HepG2 (cell line): Measurements from ENCODE around the gene SLC2A10. TPM values are rescaled to one million over a fixed set of nuclear protein-coding genes. Genes with fewer than 3 reads are reported as not detected.

Source experiments
- BORCS8-MEF2B ChIP-seq: sonication (generic); formaldehyde crosslinking; IDR thresholded peaks from 2 replicates; pipeline ENCODE4 v1.8.0; 2022; ENCODE audit warnings: mild to moderate bottlenecking, missing genetic modification reagents
- KDM2A ChIP-seq: sonication (generic); formaldehyde crosslinking; IDR thresholded peaks from 2 replicates; pipeline ENCODE4 v1.4.0; 2020; ENCODE audit warnings: low read depth, missing genetic modification reagents, borderline replicate concordance
- MIER3 ChIP-seq: IDR thresholded peaks from 2 replicates; pipeline ENCODE4 v1.6.1; 2016; ENCODE audit warnings: missing compliant biosample characterization, borderline replicate concordance
- NFATC3 ChIP-seq: sonication (generic); formaldehyde crosslinking; IDR thresholded peaks from 2 replicates; pipeline ENCODE4 v1.5.1; 2020; ENCODE audit warnings: mild to moderate bottlenecking, missing genetic modification reagents
- RAD51 ChIP-seq: fragments of 450-650 bp; IDR thresholded peaks from 2 replicates; pipeline ENCODE4 v1.6.1; 2016; ENCODE audit warnings: borderline replicate concordance
- SATB2 ChIP-seq: sonication (generic); formaldehyde crosslinking; IDR thresholded peaks from 2 replicates; pipeline ENCODE4 v1.5.0; 2020; ENCODE audit warnings: missing genetic modification reagents
- SNAPC2 ChIP-seq: sonication (generic); formaldehyde crosslinking; IDR thresholded peaks from 2 replicates; pipeline ENCODE4 v1.8.1; 2022; ENCODE audit warnings: mild to moderate bottlenecking, missing genetic modification reagents
- SRY ChIP-seq: sonication (generic); formaldehyde crosslinking; IDR thresholded peaks from 2 replicates; pipeline ENCODE4 v1.8.0; 2022; ENCODE audit warnings: mild to moderate bottlenecking, missing genetic modification reagents
- TBX3 ChIP-seq: fragments of 450-650 bp; IDR thresholded peaks from 2 replicates; pipeline ENCODE4 v1.6.1; 2017; ENCODE audit warnings: antibody characterized with exemption, mild to moderate bottlenecking, inconsistent platforms, borderline replicate concordance
- TEAD2 ChIP-seq: sonication (generic); formaldehyde crosslinking; IDR thresholded peaks from 2 replicates; pipeline ENCODE4 v1.9.0; 2021; ENCODE audit warnings: missing genetic modification reagents
- ZFP62 ChIP-seq: sonication (generic); formaldehyde crosslinking; IDR thresholded peaks from 2 replicates; pipeline ENCODE4 v1.4.0; 2020; ENCODE audit warnings: missing genetic modification reagents
- ZFYVE20 ChIP-seq: sonication (generic); formaldehyde crosslinking; IDR thresholded peaks from 2 replicates; pipeline ENCODE4 v1.8.0; 2023; ENCODE audit warnings: low read depth, mild to moderate bottlenecking, moderate library complexity, missing genetic modification reagents, borderline replicate concordance
- ZNF382 ChIP-seq: sonication (generic); formaldehyde crosslinking; IDR thresholded peaks from 2 replicates; pipeline ENCODE4 v1.5.0; 2020; ENCODE audit warnings: missing genetic modification reagents, mild to moderate bottlenecking, borderline replicate concordance
- ZNF556 ChIP-seq: sonication (generic); formaldehyde crosslinking; IDR thresholded peaks from 2 replicates; pipeline ENCODE4 v1.4.0; 2020; ENCODE audit warnings: mild to moderate bottlenecking, missing genetic modification reagents, borderline replicate concordance
- ZNF674 ChIP-seq: sonication (generic); formaldehyde crosslinking; IDR thresholded peaks from 2 replicates; pipeline ENCODE4 v1.5.0; 2020; ENCODE audit warnings: low read depth, mild to moderate bottlenecking, missing genetic modification reagents
- polyA plus RNA-seq, 8 experiments: library from polyadenylated mRNA; depleted of rRNA in 3 of 8; stranded (reverse) in 7 of 8; unstranded in 1 of 8; fragments of >200 nt; fragmentation: Illumina TruSeq in 4 of 8; extraction: Trizol in 4 of 8; gene quantifications; 2 replicates each; pipeline versions ENCODE4 v1.2.1 to v1.2.3, GENCODE V29; 2011 to 2016; ENCODE audit warnings: low read depth in 4 of 8, missing spikeins in 1 of 8, mixed read lengths in 1 of 8; ENCODE audit not compliant: insufficient read depth in 1 of 8
- total RNA-seq, 5 experiments: library from RNA; depleted of rRNA; stranded (reverse); fragments of >200 nt; fragmentation: Illumina TruSeq; extraction: Trizol; gene quantifications; 2 replicates each; pipeline ENCODE4 v1.2.3, GENCODE V29; 2016; ENCODE audit warnings: low read depth in 1 of 5
- TF ChIP-seq, protein P1 (sequence below): sonication (generic); formaldehyde crosslinking; IDR thresholded peaks from 2 replicates; pipeline ENCODE4 v1.4.0; 2020; ENCODE audit warnings: mild to moderate bottlenecking, missing genetic modification reagents
- TF ChIP-seq, protein P2 (sequence below): sonication (generic); formaldehyde crosslinking; conservative IDR thresholded peaks from 2 replicates; pipeline ENCODE4 v1.8.0; 2022; ENCODE audit warnings: missing genetic modification reagents
- TF ChIP-seq, protein P3 (sequence below): sonication (generic); formaldehyde crosslinking; IDR thresholded peaks from 2 replicates; pipeline ENCODE4 v1.5.0; 2020; ENCODE audit warnings: mild to moderate bottlenecking, missing genetic modification reagents

Gene SLC2A10
- total and polyA plus RNA-seq, 2 of the 13 experiments (the other 11 are each of a cell fraction or from before 2014, with no cell fraction given): 16.0 to 18.4 TPM

DNA sequence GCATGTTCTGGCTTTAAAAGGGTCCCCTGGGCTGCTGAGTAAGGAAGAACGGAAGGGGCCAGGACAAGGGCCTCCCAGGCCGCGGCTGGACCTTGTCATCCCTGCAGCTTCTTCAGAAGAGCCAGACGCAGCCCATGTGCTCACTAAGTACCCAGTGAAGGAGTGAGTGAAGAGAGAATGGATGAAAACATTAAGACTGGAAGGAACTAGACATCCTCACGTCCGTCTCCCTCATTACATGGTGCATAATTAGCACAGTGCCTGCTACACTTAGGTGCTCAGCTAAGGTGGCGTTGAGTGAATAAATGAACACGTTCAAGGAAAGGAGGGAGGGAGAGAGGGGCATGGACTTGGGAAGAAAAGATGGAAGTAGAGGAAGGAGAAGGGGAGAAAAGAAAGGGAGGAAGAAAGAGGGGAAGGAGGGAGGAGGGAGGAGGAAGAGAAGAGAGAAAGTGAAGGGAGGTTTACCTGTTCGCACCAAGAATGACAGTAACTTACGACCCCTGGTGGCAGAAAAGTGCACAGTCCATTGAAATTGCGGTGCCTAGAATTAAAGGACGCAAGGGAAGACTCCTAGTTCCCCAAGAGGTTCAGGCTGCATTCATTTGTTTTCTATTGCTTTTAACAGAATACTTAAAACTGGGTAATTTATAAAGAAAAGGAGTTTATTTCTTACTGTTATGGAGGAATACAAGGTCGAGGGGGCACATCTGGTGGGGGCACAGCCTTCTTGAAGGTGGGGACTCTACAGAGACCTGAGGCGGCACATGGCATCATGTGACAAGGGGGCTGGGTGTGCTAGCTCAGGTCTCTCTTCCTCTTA lies 28.2 kb upstream of the SLC2A10 start (continued):
- TF ChIP-seq, protein P1, sequence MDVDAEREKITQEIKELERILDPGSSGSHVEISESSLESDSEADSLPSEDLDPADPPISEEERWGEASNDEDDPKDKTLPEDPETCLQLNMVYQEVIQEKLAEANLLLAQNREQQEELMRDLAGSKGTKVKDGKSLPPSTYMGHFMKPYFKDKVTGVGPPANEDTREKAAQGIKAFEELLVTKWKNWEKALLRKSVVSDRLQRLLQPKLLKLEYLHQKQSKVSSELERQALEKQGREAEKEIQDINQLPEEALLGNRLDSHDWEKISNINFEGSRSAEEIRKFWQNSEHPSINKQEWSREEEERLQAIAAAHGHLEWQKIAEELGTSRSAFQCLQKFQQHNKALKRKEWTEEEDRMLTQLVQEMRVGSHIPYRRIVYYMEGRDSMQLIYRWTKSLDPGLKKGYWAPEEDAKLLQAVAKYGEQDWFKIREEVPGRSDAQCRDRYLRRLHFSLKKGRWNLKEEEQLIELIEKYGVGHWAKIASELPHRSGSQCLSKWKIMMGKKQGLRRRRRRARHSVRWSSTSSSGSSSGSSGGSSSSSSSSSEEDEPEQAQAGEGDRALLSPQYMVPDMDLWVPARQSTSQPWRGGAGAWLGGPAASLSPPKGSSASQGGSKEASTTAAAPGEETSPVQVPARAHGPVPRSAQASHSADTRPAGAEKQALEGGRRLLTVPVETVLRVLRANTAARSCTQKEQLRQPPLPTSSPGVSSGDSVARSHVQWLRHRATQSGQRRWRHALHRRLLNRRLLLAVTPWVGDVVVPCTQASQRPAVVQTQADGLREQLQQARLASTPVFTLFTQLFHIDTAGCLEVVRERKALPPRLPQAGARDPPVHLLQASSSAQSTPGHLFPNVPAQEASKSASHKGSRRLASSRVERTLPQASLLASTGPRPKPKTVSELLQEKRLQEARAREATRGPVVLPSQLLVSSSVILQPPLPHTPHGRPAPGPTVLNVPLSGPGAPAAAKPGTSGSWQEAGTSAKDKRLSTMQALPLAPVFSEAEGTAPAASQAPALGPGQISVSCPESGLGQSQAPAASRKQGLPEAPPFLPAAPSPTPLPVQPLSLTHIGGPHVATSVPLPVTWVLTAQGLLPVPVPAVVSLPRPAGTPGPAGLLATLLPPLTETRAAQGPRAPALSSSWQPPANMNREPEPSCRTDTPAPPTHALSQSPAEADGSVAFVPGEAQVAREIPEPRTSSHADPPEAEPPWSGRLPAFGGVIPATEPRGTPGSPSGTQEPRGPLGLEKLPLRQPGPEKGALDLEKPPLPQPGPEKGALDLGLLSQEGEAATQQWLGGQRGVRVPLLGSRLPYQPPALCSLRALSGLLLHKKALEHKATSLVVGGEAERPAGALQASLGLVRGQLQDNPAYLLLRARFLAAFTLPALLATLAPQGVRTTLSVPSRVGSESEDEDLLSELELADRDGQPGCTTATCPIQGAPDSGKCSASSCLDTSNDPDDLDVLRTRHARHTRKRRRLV (CRISPR knock-in tag): no peak
- TF ChIP-seq SNAPC2 (CRISPR knock-in tag) (peak; percentile 41; the same call in 1 of the 2 replicates), SATB2 (CRISPR knock-in tag) (no peak), ZFYVE20 (CRISPR knock-in tag) (no peak), KDM2A (0 out of 2 replicates have a peak, but pooled peaks have one; percentile 20), ZFP62 (no peak), BORCS8-MEF2B (CRISPR knock-in tag) (0 out of 2 replicates have a peak, but pooled peaks have one; percentile 20), NFATC3 (no peak), ZNF382 (CRISPR knock-in tag) (no peak), MIER3 (CRISPR knock-in tag) (peak; percentile 56; the same call in 1 of the 2 replicates), SRY (CRISPR knock-in tag) (no peak), RAD51 (no peak), ZNF674 (CRISPR knock-in tag) (no peak), ZNF556 (CRISPR knock-in tag) (0 out of 2 replicates have a peak, but pooled peaks have one; percentile 84), TEAD2 (CRISPR knock-in tag) (no peak), TBX3 (0 out of 2 replicates have a peak, but pooled peaks have one; percentile 46)
- TF ChIP-seq, protein P2, sequence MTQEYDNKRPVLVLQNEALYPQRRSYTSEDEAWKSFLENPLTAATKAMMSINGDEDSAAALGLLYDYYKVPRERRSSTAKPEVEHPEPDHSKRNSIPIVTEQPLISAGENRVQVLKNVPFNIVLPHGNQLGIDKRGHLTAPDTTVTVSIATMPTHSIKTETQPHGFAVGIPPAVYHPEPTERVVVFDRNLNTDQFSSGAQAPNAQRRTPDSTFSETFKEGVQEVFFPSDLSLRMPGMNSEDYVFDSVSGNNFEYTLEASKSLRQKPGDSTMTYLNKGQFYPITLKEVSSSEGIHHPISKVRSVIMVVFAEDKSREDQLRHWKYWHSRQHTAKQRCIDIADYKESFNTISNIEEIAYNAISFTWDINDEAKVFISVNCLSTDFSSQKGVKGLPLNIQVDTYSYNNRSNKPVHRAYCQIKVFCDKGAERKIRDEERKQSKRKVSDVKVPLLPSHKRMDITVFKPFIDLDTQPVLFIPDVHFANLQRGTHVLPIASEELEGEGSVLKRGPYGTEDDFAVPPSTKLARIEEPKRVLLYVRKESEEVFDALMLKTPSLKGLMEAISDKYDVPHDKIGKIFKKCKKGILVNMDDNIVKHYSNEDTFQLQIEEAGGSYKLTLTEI (CRISPR knock-in tag): no peak
- TF ChIP-seq, protein P3, sequence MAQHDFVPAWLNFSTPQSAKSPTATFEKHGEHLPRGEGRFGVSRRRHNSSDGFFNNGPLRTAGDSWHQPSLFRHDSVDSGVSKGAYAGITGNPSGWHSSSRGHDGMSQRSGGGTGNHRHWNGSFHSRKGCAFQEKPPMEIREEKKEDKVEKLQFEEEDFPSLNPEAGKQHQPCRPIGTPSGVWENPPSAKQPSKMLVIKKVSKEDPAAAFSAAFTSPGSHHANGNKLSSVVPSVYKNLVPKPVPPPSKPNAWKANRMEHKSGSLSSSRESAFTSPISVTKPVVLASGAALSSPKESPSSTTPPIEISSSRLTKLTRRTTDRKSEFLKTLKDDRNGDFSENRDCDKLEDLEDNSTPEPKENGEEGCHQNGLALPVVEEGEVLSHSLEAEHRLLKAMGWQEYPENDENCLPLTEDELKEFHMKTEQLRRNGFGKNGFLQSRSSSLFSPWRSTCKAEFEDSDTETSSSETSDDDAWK (CRISPR knock-in tag): no peak
